GM12873 (cell line): ENCODE results near the gene ANKRD53.

Experiments used
- TF ChIP-seq, protein P1 (sequence below): IDR thresholded peaks from 2 replicates; pipeline ENCODE4 v1.5.1; 2012; ENCODE audit warnings: low read depth, mild to moderate bottlenecking, moderate library complexity, low read length, control low read depth; ENCODE audit not compliant: insufficient read depth; ENCODE audit errors: missing control alignments

The ANKRD53 gene

GRCh38 chr2:70964133-70964532, 14.3 kb upstream of the ANKRD53 start:
- TF ChIP-seq, protein P1, sequence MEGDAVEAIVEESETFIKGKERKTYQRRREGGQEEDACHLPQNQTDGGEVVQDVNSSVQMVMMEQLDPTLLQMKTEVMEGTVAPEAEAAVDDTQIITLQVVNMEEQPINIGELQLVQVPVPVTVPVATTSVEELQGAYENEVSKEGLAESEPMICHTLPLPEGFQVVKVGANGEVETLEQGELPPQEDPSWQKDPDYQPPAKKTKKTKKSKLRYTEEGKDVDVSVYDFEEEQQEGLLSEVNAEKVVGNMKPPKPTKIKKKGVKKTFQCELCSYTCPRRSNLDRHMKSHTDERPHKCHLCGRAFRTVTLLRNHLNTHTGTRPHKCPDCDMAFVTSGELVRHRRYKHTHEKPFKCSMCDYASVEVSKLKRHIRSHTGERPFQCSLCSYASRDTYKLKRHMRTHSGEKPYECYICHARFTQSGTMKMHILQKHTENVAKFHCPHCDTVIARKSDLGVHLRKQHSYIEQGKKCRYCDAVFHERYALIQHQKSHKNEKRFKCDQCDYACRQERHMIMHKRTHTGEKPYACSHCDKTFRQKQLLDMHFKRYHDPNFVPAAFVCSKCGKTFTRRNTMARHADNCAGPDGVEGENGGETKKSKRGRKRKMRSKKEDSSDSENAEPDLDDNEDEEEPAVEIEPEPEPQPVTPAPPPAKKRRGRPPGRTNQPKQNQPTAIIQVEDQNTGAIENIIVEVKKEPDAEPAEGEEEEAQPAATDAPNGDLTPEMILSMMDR: no peak

DNA sequence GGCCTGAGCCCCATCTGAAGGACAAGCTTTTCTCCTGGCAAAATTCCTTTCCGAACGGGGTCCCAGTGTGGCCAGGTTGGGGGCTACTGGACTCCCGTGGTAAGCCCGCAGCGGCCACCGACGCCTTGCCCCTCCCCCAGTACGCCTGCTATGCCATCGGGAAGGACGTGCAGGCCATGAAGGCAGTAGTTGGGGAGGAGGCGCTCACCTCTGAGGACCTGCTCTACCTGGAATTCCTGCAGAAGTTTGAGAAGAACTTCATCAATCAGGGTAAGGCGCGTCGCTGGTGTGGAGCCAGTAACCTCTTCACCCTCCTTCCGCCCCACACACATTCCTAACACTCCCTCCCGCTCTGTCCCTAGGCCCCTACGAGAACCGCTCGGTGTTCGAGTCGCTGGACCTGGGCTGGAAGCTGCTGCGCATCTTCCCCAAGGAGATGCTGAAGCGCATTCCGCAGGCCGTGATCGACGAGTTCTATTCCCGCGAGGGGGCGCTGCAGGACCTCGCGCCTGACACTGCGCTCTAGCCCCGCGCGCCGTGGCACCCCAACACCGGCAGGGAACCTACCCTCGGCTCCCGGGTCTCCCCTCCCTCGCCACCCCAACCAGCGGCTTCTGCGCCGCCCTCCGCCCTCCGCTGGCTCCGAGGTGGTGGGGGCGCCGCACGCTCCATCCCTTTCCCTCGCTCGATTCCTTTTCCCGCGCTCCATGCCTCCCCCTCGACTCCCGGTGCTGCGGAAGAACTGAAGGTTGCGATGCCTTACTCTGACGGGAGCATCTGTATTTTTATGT, 13.6 kb upstream of the ANKRD53 start:
- TF ChIP-seq, protein P1: peak; percentile 90

GRCh38 chr2:70965506-70965905, 12.9 kb upstream of the ANKRD53 start:
- TF ChIP-seq, protein P1: no peak

- TF ChIP-seq, protein P1: no peak
Observed at GRCh38 chr2:70966681-70967080, 11.7 kb upstream of the ANKRD53 start.

DNA sequence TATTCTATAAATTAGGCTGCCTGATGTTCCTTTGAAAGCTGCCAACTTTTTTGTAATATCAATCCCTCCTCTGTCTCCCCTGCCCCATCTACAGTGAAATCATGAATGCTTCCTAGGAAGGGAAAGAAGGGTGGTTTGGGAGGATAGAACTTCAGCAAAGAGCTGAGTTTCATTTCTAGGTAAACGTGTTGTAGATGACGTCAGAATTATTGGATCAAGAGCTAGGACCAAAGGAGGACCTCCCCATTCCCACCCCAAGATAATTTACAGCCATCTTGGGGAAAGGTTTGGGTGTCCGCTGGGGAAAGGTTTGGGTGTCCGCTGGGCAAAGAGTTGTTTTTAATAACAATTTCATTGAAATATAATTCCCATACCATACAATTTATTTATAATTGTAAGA, 11.2 kb upstream of the ANKRD53 start:
- TF ChIP-seq, protein P1: no peak

DNA sequence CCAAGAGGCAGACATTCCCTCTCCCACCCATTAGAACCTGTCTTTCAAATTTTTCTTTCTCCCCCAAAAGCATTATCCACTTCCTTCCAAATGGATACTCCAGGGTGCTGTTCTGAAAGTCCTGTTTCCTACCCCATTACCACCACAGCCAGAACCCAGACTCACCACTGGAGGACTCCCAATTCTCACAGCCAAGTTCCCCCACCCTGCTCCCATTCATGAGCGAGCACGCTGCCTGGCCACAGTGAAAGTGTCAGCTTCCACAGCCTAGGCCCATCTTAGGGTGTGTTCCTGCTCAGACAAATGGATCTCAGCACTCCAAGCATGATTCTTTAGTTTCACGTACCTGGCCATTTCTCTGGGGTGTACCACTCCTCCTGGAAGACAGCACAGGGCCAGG, 3.8 kb upstream of the ANKRD53 start:
- TF ChIP-seq, protein P1: no peak

GRCh38 chr2:70975237-70975636, 3.2 kb upstream of the ANKRD53 start:
- TF ChIP-seq, protein P1: no peak
